GM18909 (cell line): Measurements from ENCODE around the gene FAM25C.
"Not testable (repeated sequence)": the region's sequence is repeated elsewhere in the genome, so short reads cannot be mapped to it uniquely, and the experiment has no call there.

Experiments
- ATAC-seq: cut with Tn5 transposase; IDR thresholded peaks from one replicate; pipeline ENCODE4 v1.9.1; 2021; ENCODE audit warnings: mild to moderate bottlenecking; ENCODE audit not compliant: unreplicated experiment, poor library complexity

FAM25C gene

DNA sequence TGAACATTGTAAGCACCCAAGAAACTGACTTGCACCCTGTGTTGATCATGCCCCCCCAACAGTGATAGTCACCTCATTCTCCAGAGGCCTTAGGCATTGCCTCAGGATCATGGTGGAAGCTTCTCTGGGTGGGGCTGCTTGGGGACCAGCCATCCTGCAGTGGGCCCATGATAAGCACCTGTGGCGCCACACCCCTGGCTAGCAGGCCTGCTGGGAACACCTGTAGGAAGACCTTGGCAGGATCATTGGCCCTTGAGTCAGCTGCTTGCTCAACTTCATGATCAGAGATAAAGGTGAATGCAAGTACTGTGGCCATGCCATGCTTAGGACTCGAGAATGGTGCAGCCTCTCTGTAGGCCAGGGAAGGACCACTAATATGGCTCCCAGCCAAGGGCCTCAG is 38.9 kb downstream of the FAM25C start:
- ATAC-seq, result not testable (repeated sequence)

DNA sequence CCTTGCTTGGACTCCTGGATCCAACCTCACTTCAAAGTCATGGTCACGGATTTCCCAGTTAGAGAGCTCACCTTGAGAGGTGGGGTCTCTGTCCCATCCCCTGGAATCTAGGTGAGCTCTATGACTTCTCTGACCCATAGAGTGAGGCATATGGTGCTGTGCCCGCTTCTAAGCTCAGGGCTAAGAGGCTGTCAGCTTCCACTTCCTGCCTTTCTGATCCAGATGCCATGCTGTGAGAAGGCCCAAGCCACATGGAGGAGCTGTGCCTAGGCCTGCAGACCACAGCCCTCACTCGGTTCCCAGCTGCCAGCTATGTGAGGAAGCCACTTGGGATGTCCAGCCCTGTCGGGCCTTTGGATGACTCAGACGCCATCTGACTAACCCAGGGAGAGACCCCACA is 39.9 kb downstream of the FAM25C start:
- not testable (repeated sequence) for ATAC-seq

DNA sequence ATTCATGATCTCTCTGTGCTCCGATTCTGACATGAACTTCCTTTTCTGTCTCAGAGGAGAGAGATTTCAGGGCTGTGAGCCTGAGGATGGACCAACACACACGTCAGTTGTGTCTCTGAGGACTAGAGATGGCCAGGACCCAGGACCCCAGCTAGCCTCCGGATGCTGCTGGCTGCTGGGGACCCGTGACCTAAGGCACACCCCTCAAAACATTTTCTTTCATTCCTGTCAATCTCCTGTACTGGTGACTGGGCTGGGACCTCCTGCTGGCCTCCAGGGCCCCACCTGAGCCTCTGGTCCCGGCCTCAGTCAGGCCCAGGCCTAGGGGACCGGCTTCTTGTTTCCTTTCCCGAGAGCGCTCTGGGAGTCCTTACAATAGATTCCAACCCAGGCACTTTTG is 42.4 kb downstream of the FAM25C start:
- ATAC-seq, result not testable (repeated sequence)

DNA sequence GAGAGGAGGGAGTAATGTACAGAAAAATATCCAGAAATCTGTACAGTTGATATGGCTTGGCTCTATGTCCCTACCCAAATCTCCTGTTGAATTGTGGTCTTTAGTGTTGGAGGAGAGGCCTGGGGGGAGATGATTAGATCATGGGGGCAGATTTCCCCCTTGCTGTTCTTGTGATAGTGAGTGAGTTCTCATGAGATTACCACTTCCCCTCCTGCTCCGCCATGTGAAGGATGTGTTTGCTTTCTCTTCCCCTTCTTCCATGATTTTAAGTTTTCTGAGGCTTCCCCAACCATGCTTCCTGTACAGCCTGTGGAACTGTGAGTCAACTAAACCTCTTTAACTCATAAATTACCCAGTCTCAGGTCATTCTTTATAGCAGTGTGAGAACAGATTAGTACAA is 52.2 kb downstream of the FAM25C start:
- ATAC-seq, result not testable (repeated sequence)
